GM18517 (cell line): ENCODE measurements around the gene VSTM2B.
"Not testable (repeated sequence)": the region's sequence is repeated elsewhere in the genome, so short reads cannot be mapped to it uniquely, and the experiment has no call there.

Experiments used
- ATAC-seq: cut with Tn5 transposase; IDR thresholded peaks from one replicate; pipeline ENCODE4 v1.9.1; 2021; ENCODE audit warnings: mild to moderate bottlenecking, moderate library complexity; ENCODE audit not compliant: unreplicated experiment

VSTM2B gene

GRCh38 chr19:29525901-29526729, at the start of gene VSTM2B:
Gene VSTM2B (plus strand): TSS chr19:29525994. CDS start chr19:29526584, 590 bp downstream.
- ATAC-seq = no peak

- ATAC-seq = no peak
Observed at GRCh38 chr19:29476528-29476927, 49.3 kb upstream of the VSTM2B start.

GRCh38 chr19:29477831-29478577, 47.8 kb upstream of the VSTM2B start:
- ATAC-seq = no peak

GRCh38 chr19:29478578-29479565, 46.9 kb upstream of the VSTM2B start:
- no peak for ATAC-seq

GRCh38 chr19:29479941-29480340, 45.9 kb upstream of the VSTM2B start:
- ATAC-seq = no peak

GRCh38 chr19:29480507-29480906, 45.3 kb upstream of the VSTM2B start:
- no peak for ATAC-seq

- no peak for ATAC-seq
Observed at GRCh38 chr19:29482855-29483640, 42.7 kb upstream of the VSTM2B start.

GRCh38 chr19:29483641-29483920, 42.2 kb upstream of the VSTM2B start:
- no peak for ATAC-seq

- no peak for ATAC-seq
Observed at GRCh38 chr19:29483944-29484581, 41.7 kb upstream of the VSTM2B start.

- ATAC-seq = no peak
Observed at GRCh38 chr19:29484876-29485275, 40.9 kb upstream of the VSTM2B start.

- ATAC-seq = no peak
Observed at GRCh38 chr19:29485293-29485692, 40.5 kb upstream of the VSTM2B start.

- ATAC-seq = not testable (repeated sequence)
Observed at GRCh38 chr19:29486961-29487360, 38.8 kb upstream of the VSTM2B start.

- no peak for ATAC-seq
Observed at GRCh38 chr19:29487432-29487831, 38.4 kb upstream of the VSTM2B start.

- no peak for ATAC-seq
Observed at GRCh38 chr19:29488316-29488715, 37.5 kb upstream of the VSTM2B start.

GRCh38 chr19:29489172-29489951, 36.4 kb upstream of the VSTM2B start:
- ATAC-seq = no peak

GRCh38 chr19:29491491-29491890, 34.3 kb upstream of the VSTM2B start:
- ATAC-seq = no peak

GRCh38 chr19:29491995-29492577, 33.7 kb upstream of the VSTM2B start:
- no peak for ATAC-seq

GRCh38 chr19:29492769-29493168, 33.0 kb upstream of the VSTM2B start:
- no peak for ATAC-seq

GRCh38 chr19:29495091-29495490, 30.7 kb upstream of the VSTM2B start:
- no peak for ATAC-seq
